Stimulated activated naive CD4-positive, alpha-beta T cell treated with Interleukin-2 at 50 U/mL for 16 hours (primary cell): Measurements from ENCODE around the gene PEF1.

Source experiments
- DNase-seq: peaks from one replicate; lab custom pipeline; 2025; lab: John Stamatoyannopoulos, UW

The PEF1 gene

DNA sequence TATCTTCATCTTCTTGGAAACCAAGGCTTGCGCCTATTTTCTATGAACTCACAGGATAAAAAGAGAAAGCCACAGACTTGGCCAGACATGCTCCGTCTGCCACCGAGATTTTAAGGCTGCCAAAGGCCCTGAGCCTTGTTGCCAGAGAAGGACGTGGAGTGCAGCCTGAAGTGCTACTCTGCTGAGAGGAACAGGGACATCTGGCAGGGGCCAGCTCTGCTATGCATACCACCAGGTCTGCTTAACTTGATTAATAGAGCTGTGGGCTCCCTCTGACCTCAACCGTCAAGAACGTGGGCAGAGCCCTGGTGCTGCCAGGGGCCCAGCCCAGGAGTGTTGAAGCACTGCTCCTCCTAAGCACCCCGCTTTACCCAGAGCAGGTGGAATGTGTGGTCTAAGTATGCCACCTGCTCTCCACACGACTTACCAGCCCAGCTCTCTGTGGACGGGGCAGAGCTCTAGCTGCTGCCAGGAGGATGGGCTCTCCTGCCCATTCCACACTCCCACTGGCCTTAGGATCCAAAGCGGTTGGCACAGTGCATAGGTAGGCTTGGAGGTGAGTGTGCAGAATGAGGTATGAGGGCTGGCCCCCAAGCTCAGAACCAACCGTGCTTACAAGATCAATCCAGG lies 16.6 kb downstream of the PEF1 start:
- no peak for DNase-seq

DNA sequence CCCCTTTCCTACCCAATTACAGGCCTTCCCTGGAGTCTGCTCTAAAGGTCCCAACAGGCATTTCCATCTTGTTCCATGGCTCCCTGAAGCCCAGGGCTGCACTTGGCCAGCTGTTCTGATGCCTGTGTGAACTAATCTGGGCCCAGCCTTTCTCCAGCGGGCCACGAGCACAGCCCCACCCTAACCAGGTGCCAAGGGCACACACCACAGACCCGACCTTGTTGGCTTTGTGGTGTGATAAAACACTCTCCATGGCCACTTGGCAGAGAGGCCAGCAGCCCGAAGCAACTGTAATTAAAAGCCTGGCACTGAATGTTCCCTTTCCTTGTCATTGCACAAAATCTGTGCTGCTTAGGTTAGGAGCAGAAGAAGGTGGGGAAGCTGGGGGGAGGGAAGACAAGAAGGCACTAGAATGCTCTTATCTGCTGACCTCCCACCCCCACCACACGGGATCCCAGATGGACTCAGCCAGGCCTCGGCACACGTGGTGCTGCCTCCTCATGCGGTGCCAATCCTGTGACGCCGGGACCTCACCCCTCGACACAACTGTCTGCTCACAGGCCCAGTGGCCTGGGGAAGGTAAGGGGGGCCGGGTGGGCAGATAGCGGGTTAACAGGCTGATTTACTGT lies 17.3 kb downstream of the PEF1 start:
- no peak for DNase-seq

DNA sequence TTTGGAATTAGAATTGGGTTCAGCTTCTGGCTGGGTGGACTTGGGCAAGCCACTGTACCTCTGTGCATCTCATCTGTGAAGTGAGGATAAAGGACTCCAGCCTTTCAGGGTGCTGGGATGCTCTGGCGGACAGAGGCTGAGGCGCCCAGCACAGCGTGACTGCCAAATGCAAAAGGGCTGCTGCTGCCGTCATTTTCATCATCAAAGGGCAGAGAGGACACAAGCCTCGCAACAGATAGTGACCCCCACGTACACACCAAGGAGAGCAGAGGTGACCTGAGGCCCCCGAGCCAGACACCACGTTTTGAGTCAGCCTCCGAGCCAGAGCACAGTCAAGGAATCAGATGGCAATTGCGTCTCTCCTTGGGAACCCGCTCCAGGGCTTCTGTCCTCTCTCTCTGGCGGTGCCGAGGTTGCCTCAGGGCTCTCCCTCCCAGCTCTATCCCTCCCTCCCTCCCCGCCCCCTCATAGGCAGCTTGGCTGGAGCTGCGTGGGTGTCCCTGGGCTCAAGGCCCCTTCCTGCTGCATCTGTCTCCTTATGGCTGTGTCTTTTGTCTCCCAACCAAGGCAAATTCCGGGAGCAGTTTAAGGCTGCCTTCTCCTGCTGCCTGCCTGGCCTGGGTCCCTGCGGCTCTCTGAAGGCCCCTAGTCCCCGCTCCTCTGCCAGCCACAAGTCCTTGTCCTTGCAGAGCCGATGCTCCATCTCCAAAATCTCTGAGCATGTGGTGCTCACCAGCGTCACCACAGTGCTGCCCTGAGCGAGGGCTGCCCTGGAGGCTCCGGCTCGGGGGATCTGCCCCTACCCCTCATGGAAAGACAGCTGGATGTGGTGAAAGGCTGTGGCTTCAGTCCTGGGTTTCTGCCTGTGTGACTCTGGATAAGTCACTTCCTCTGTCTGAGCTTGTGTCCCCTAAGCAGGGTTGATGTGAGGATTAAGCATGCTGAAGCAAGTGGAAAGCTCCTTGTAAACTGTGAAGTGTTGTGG lies 18.2 kb downstream of the PEF1 start:
- DNase-seq = no peak

DNA sequence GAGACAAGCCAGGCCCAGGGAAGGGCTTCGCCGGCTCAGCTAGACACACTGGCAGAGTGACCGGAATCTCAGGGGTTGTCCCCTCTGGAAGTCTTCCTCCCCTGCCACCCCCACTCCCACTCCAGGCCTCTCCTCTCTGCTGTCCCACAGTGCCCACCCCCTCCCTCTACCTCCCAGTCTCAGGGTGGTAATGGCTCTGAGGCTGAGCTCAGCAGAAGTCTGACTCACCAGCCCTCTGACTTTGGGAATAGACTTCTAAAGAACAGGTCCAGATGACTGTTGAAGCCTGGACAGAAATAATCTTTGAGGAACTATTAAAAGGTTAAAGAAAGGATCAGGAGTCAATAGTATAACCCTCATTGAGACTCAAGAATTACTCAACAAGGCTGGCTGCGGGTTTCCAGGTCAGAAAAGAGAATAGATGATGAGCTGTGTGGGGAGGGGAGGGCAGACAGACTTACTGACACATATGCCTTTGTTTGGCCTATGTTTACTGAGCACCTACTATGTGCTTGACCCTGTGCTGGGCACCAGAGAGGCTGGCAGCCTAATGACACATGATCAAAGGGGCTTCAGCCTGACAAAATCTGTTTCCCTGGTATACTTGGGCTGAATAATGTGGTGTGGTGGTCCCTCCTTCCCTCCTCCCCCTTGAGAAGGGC lies 19.0 kb downstream of the PEF1 start:
- DNase-seq = no peak

DNA sequence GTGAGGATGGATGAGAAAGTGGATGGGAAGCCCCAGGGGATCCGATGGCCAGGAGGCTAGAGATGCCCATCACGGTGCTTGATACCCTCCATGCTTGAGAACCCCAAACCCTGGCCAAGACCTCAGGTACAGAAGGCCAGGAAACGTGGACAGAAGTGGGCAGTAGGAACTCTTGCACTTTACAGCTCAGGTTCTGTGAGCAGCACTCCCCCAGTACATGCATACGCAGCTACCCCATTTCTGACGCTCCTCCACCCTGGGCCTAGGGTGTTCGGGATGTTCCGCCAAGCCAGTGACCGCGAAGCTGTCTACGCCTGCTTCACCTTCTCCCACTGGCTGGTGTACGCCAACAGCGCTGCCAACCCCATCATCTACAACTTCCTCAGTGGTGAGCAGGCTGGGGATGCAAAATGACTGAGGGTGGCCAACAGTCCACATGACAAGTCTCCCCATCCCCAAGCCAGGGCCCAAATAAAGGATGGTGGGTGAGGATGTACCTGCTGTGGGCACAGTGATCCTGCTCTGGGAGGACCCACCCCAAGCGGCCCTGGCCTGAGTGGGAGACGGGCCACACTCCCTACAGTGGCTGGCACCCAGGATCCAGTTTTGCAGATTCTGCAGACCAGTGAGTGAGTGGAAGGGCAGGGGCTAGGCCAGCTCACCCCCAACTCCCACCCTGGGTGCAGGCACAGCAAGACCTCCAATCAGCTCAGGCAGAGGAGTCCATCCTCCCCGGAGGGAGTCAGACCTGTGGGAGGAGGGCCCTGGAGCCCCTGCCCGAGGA lies 19.8 kb downstream of the PEF1 start:
- DNase-seq = no peak

DNA sequence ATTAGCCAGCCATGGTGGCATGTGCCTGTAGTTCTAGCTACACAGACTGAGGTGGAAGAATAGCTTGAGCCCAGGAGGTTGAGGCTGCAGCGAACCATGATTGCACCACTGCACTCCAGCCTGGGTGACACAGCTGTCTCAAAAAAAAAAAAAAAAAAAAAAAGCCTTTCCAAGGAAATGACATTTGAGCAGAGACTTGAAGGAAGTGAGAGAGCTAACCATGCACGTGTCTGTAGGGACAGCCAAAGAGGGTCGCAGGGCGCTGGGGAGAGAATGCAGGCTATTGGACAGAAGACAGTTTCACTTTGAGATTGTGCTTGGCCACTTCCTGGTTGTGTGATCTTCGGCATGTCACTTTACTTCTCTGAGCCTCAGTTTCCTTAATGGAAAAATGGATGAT lies 20.4 kb downstream of the PEF1 start:
- no peak for DNase-seq

DNA sequence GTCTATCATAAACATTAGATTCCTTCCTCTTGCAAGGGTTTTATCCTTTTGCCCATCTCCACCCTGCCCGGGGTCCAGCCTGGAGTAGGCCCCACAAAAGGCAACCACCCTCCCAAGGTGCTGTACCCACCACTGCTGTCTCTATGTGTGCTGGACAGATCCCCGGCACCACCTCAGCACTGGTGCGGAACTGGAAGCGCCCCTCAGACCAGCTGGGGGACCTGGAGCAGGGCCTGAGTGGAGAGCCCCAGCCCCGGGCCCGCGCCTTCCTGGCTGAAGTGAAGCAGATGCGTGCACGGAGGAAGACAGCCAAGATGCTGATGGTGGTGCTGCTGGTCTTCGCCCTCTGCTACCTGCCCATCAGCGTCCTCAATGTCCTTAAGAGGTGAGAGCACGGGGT lies 21.3 kb downstream of the PEF1 start:
- DNase-seq = no peak

DNA sequence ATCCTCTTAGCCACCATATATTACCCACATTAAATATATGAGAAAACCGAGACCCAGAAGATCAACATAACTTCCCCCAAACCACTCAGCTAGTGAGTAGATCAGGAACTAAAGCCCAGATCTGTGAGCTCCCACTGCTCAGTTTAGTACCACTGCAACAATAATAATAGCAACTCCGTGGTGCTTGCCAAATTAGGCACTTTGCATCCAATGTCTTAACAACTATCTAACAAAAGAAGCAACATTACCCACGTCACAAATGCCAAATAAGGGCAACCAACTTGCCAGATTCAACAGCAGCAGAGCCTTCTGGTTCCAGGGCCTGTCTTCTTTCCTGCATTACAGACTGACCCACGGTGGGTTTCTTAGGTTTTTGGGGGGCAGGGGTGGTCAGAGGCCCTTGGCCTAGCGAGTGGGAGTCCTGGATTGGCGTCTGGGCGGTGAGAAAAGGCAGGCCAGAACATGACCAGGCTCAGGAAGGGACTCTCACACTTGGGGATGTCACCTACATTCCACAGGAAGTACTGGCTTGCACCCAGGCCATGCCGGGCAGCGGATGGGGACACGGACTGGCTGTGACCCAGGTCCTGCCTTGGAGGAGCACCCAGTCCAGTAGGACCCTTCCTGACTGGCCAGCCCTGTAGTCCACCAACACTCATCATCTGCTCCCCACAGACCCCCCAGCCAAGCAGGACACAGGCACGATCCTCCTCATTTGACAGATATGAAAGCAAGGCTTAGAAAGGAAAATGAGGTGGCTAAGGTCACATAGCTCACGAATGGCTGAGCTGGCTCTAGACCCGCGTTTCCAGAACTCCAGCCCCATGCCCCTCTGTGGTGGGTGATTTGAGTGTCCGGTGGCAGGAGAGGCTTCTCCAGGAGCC lies 22.6 kb downstream of the PEF1 start:
- DNase-seq = no peak

DNA sequence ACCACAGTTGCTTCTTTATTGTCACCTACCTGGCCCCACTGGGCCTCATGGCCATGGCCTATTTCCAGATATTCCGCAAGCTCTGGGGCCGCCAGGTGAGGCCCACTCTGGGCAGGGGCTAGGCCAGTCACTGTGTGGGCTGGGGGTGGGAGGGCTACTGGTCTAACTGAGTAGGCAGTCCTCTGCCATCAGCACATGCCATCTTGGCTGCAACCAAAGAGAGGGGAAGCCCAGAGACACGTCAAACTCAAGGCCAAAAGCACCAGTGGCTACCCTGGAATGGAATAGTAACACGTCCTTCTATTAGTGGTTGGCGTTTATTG lies 23.2 kb downstream of the PEF1 start:
- DNase-seq = no peak

DNA sequence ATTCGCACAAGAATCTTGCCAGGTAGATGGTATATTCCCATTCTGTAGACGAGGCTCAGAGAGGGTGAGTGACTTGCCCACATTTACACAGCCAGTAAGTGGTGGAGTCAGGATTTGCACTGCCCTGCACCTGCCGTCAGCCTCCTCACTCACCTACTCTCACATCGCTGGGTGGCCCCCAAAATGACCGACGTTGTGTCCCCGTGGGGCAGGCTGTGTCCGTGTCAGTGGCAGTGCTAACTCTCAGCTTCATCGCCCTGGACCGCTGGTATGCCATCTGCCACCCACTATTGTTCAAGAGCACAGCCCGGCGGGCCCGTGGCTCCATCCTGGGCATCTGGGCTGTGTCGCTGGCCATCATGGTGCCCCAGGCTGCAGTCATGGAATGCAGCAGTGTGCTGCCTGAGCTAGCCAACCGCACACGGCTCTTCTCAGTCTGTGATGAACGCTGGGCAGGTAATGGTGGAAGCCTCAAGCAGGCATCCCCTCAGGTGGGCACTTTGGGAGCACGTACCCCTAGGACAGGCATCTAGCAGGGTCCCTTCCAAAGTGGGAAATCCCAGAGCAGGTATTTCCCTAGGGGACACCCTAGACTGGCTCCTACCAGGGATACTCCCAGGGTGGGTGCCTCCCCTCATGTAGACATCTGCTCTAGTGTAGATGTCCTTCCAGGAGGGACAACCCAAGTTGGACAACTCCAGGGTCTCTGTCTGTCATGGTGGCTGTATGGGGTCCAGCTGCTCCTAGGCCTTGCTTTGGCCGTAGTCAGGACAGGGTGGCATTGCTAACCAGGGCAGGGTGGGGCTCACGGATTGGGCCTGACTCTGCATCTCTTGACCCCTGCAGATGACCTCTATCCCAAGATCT lies 23.8 kb downstream of the PEF1 start:
- no peak for DNase-seq

DNA sequence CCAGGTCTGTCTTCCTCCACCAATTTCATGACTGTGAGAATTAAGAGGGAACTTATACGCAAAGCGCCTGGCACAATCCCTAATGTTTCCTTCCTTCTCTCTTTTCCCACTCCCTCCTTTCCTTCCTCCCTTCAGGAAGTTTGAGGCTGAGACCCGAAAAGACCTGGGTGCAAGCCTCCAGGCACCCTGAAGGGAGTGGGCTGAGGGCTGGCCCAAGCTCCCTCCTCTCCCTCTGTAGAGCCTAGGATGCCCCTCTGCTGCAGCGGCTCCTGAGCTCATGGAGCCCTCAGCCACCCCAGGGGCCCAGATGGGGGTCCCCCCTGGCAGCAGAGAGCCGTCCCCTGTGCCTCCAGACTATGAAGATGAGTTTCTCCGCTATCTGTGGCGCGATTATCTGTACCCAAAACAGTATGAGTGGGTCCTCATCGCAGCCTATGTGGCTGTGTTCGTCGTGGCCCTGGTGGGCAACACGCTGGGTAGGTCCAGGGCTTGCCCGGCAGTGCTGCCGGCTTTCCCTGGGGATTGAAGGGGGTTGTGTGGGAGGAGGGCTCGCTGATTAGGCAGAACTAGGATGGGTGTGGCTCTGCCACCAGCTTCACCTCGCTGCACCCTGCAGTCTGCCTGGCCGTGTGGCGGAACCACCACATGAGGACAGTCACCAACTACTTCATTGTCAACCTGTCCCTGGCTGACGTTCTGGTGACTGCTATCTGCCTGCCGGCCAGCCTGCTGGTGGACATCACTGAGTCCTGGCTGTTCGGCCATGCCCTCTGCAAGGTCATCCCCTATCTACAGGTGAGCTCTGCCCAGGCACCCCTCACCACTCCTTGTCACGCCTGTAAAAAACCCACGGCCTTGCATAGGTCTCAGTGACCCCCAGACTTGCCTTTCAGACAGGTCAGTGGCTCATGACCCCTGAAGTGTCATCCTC lies 25.5 kb downstream of the PEF1 start:
- DNase-seq = no peak

DNA sequence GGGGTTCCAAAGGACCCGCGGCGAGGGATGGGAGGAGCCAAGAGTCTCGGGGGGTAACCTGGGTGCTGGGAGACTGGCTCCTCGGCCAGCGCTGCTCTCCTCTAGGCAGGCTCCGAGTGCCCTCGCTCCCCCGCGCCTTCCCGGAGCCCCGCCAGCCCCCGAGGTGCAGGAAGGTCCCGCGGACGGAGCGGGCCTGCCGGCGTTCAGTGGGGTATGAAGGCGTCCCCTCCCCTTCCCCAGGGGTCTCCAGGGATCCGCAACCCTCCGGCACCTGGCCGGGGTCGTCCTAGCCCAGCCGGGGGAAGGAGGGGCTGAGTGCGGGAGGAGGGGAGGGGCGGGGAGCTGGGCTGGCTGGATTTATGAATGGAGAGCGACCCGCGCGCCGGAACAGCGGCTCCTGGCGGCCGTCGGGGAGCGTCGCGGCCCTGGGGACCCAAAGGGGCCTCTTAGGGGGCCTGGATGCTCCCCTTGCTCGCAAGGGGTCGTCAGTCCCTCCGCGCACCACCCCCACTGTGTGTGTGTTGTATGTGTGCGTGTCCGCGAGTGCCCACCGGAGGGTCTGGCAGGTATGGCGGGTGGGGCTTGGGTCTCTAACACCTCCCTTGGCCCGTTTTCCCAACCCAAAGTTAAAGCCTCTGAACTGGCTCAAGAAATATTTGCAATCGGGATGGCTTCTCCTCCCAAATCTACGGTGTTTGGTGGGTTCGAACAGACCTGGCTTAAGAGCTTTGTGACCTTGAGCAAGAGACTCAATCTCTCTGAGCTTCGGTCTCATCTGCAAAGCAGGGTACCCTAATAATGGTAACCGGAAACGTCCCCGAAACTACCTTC lies 26.5 kb downstream of the PEF1 start:
- peak; percentile 22 for DNase-seq

DNA sequence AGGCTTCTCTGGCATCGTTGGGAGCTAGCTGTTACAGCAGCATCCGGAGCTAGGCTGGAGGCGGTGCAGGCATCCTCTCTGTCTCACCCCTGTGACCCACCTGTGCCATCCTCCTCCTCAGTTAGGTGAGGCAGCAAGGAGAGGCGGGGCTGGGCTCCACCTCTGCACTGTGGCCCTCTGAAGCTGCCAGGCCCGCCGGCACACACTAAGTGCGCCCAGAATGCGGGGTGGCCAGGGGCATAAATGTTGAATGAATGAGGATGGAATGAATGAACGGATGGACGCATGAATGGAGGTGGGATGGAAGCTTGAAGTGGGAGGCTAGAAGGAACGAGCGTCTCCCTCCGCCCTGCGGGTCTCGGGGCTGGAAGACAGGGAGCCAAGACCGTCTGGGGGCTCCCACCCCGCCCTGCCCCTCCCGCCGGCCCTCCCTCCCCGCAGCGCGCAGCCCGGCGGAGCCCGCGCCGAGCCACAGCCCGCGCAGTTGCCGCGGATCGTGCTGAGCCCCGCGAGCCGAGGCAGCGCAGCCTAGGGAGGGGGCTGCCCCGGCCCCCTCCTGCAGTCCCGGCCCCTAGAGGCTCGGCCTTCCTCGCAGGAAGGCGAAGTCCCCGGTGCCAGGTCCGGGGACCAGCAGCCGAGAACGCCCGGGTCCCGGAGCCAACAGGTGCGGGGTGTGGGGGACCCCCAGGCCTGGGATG lies 27.3 kb downstream of the PEF1 start, which contains the start of gene HCRTR1:
Gene HCRTR1 (plus strand): TSS at position 472 of the 698 bp plus-strand sequence. CDS start 1,504 bp downstream, outside the sequence.
- no peak for DNase-seq

DNA sequence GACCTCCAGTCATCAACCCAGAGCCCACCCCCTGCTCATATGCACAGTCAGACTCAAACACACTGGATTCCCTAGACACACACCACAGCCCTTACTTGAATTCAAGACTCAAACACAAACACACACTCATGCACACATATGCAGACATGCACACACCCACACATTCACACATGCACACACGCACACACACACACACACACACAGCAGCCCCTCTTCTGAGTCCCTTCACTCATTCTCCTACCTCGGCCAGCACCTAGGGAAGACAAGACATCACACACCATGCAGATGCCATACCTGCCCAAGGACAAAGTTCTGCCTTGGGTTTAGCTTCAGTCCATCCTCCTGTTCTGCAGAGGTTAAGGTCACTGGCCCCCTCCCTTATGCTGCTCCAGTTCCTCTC lies 28.7 kb downstream of the PEF1 start:
- no peak for DNase-seq

DNA sequence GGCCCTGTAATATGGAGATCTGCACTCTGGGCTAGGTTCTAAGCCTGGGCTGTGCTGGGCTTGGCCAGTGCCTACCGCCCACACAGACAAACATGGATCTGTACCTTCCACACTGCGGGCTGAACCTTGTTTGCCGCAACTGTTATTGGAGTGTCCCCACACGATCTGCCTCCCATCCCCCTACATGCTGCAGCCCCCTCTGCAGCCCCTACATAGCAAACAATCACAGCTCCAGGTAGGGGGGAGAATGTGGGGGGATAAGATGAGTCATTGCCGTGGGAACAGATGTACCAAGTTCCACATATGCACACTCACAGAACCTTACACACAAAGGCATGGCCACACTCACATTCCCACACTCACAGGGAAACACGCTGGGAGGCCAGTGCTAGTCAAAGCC lies 29.3 kb downstream of the PEF1 start:
- no peak for DNase-seq

DNA sequence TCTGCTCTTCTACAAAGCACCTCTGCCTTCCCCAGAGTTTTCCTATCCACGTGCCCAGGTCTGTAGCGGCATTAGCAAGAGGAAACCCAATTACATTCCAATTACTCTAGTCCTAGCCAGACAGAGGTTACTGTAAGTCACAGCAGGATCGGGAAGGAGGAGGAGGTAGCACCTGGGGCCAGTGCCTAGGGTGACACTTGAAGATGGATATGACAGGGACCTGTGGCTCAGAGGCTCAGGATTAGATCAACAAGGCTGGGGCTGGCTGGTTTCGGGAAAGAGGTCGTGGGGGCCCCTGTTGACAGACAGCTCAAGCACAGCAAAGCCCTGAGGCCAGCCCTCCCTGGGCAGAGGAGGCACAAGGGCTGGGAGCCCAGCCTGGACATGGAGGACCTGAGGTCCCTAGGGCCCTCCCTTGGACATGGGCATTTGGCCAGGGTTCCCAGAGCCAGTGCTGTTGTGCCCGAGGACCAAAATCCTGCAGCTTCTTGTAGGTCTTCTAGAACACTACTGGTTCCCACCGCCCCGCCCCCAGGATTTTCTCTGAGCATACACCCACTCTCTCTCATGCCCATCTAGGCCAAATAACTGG lies 30.2 kb downstream of the PEF1 start:
- DNase-seq = no peak
